HCT116 (cell line): ENCODE measurements around the gene HELZ2.

Experiments used
- CEBPB ChIP-seq: IDR thresholded peaks from 2 replicates; pipeline ENCODE4 v1.6.1; 2012; ENCODE audit warnings: low read depth
- EZH2 ChIP-seq: fragments of 200-600 bp; sonication (generic); IDR thresholded peaks from 2 replicates; pipeline ENCODE4 v1.6.1; 2017; ENCODE audit warnings: antibody characterized with exemption, mixed run types
- JUND ChIP-seq: IDR thresholded peaks from 2 replicates; pipeline ENCODE4 v1.6.1; 2012
- POLR2A ChIP-seq: IDR thresholded peaks from 2 replicates; pipeline ENCODE4 v1.7.0; 2011; ENCODE audit warnings: borderline replicate concordance; ENCODE audit not compliant: insufficient read depth, insufficient read length; ENCODE audit errors: extremely low read depth
- POLR2AphosphoS5 ChIP-seq: IDR thresholded peaks from 2 replicates; pipeline ENCODE4 v1.6.1; 2011; ENCODE audit warnings: mild to moderate bottlenecking, low read depth, low read length, moderate library complexity
- RAD21 ChIP-seq: IDR thresholded peaks from 2 replicates; pipeline ENCODE4 v1.6.1; 2012; ENCODE audit warnings: low read depth, mild to moderate bottlenecking
- SIN3A ChIP-seq: IDR thresholded peaks from 2 replicates; pipeline ENCODE4 v1.6.1; 2012; ENCODE audit warnings: low read depth
- TCF7L2 ChIP-seq: IDR thresholded peaks from 2 replicates; pipeline ENCODE4 v1.7.0; 2011; ENCODE audit warnings: borderline replicate concordance, inconsistent platforms; ENCODE audit not compliant: insufficient read depth, insufficient read length; ENCODE audit errors: extremely low read depth
- YY1 ChIP-seq: IDR thresholded peaks from 2 replicates; pipeline ENCODE4 v1.6.1; 2011; ENCODE audit warnings: low read length, low read depth, moderate library complexity, mild to moderate bottlenecking; ENCODE audit not compliant: insufficient replicate concordance; ENCODE audit errors: extremely low read depth
- ZFX ChIP-seq: fragments of 450-650 bp; IDR thresholded peaks from 2 replicates; pipeline ENCODE4 v1.6.1; 2017
- TF ChIP-seq, protein P1 (sequence below), 3 experiments: fragments of 200-600 bp in 1 of 3; sonication (generic) in 1 of 3; IDR thresholded peaks in 2 of 3; conservative IDR thresholded peaks in 1 of 3; 2 replicates each; pipeline ENCODE4 v1.5.1; 2012 to 2017; ENCODE audit warnings: low read depth in 2 of 3, low read length in 2 of 3, antibody characterized with exemption in 1 of 3, borderline replicate concordance in 1 of 3, control low read depth in 1 of 3, mild to moderate bottlenecking in 1 of 3, mixed read lengths in 1 of 3, mixed run types in 1 of 3, moderate library complexity in 1 of 3; ENCODE audit not compliant: insufficient read depth in 1 of 3
- TF ChIP-seq, protein P2 (sequence below): IDR thresholded peaks from 2 replicates; pipeline ENCODE4 v1.6.1; 2012
- TF ChIP-seq, protein P3 (sequence below): IDR thresholded peaks from 2 replicates; pipeline ENCODE4 v1.6.1; 2011; ENCODE audit warnings: mild to moderate bottlenecking, low read length, moderate library complexity; ENCODE audit not compliant: insufficient replicate concordance; ENCODE audit errors: extremely low read depth

DNA sequence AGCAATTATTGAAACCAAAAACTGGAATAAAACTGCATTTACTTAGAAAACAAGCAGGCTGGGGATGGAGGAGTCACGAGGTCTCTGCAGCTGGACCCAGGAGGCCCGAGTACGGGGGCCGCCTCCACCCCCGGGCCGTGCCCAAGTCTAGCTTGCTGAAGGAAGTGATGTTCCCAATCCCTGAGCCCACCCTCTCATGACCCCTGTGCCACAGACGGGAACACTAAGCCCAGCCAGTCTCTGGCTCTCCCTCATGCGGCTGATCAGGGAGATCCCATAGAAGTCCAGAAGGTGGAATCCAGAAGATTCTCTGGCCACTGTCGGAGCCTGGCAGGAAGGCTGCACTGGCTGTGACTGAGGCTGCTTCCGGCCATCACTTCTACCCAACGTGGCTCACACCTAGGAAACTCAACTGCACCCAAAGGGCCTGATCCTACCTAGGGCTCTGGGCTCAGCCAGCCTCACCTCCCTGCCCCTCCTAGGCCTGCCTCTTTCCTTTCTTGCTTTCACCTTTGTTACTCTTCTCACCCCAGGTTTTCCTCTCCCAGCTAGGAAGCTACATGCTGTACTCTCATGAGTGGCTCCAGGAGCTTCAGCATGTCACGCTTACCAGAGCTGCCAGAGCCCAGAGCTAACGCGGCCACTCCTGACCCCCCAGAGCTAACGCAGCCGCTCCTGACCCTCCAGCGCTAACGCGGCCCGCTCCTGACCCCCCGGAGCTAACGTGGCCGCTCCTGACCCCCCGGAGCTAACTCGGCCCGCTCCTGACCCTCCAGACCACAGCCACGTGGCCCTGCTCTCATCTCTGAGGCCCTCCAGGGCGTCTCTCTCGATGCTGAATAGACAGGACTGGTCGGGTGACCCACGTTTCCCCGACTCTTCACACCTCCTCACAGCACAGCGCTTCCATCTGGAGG, 24.7 kb upstream of the HELZ2 start:
- TF ChIP-seq YY1 = no peak
- no peak for TF ChIP-seq POLR2A
- TF ChIP-seq, protein P1, sequence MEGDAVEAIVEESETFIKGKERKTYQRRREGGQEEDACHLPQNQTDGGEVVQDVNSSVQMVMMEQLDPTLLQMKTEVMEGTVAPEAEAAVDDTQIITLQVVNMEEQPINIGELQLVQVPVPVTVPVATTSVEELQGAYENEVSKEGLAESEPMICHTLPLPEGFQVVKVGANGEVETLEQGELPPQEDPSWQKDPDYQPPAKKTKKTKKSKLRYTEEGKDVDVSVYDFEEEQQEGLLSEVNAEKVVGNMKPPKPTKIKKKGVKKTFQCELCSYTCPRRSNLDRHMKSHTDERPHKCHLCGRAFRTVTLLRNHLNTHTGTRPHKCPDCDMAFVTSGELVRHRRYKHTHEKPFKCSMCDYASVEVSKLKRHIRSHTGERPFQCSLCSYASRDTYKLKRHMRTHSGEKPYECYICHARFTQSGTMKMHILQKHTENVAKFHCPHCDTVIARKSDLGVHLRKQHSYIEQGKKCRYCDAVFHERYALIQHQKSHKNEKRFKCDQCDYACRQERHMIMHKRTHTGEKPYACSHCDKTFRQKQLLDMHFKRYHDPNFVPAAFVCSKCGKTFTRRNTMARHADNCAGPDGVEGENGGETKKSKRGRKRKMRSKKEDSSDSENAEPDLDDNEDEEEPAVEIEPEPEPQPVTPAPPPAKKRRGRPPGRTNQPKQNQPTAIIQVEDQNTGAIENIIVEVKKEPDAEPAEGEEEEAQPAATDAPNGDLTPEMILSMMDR (IDR thresholded peaks at IDR 0.05 in 2 of 3, conservative IDR thresholded peaks at IDR 0.05 in 1 of 3; ENCODE audit: borderline replicate concordance in 1 of 3, insufficient read depth in 1 of 3, low read depth in 2 of 3, low read length in 2 of 3) = no peak
- no peak for TF ChIP-seq SIN3A
- no peak for TF ChIP-seq EZH2
- TF ChIP-seq POLR2AphosphoS5 = no peak
- TF ChIP-seq, protein P2, sequence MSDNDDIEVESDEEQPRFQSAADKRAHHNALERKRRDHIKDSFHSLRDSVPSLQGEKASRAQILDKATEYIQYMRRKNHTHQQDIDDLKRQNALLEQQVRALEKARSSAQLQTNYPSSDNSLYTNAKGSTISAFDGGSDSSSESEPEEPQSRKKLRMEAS = no peak
- TF ChIP-seq JUND = no peak
- TF ChIP-seq TCF7L2 = no peak
- TF ChIP-seq, protein P3, sequence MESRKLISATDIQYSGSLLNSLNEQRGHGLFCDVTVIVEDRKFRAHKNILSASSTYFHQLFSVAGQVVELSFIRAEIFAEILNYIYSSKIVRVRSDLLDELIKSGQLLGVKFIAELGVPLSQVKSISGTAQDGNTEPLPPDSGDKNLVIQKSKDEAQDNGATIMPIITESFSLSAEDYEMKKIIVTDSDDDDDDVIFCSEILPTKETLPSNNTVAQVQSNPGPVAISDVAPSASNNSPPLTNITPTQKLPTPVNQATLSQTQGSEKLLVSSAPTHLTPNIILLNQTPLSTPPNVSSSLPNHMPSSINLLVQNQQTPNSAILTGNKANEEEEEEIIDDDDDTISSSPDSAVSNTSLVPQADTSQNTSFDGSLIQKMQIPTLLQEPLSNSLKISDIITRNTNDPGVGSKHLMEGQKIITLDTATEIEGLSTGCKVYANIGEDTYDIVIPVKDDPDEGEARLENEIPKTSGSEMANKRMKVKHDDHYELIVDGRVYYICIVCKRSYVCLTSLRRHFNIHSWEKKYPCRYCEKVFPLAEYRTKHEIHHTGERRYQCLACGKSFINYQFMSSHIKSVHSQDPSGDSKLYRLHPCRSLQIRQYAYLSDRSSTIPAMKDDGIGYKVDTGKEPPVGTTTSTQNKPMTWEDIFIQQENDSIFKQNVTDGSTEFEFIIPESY = no peak
- TF ChIP-seq ZFX = no peak
- TF ChIP-seq CEBPB = no peak
- TF ChIP-seq RAD21 = no peak
